Adrenal gland (tissue), 5 donors: ENCODE data around the gene GPR158.

Experiments used
- POLR2A ChIP-seq, 2 donors: fragments of 450-650 bp; IDR thresholded peaks; one replicate each; pipeline ENCODE4 v1.6.1; 2017; ENCODE audit warnings: antibody characterized with exemption in 2 of 2, mild to moderate bottlenecking in 2 of 2, moderate library complexity in 1 of 2
- TF ChIP-seq, protein P1 (sequence below), 6 experiments: fragments of 450-650 bp in 4 of 6; fragments of 200-600 bp in 2 of 6; sonication (generic) in 1 of 6; IDR thresholded peaks; 1 replicate in 5 of 6; 2 replicates in 1 of 6; pipeline versions ENCODE4 v1.5.1 to v1.8.0; 2016 to 2021; ENCODE audit warnings: antibody characterized with exemption in 6 of 6, mild to moderate bottlenecking in 2 of 6, moderate library complexity in 1 of 6
- donor health status: DM: no; HTN: no; CAD: no.

DNA sequence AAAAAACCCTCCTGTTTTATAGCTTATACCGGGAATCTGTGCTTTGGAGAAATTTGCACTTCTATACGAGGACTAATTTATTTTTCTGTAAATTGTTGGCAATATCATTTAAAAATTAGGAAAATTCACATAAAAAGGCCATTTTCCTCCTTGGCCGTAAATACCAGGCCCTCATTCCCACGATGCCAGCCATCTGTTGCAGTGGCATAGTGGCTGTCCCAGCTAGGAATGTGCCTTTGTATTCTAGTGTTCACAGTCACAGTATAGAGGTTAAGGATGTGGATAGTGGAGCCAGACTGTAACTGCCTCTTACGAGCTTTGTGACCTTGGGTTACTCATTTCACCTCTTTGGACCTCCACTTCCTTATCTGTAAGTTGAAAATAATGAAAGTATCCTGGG is 312.5 kb downstream of the GPR158 start:
- TF ChIP-seq, protein P1, sequence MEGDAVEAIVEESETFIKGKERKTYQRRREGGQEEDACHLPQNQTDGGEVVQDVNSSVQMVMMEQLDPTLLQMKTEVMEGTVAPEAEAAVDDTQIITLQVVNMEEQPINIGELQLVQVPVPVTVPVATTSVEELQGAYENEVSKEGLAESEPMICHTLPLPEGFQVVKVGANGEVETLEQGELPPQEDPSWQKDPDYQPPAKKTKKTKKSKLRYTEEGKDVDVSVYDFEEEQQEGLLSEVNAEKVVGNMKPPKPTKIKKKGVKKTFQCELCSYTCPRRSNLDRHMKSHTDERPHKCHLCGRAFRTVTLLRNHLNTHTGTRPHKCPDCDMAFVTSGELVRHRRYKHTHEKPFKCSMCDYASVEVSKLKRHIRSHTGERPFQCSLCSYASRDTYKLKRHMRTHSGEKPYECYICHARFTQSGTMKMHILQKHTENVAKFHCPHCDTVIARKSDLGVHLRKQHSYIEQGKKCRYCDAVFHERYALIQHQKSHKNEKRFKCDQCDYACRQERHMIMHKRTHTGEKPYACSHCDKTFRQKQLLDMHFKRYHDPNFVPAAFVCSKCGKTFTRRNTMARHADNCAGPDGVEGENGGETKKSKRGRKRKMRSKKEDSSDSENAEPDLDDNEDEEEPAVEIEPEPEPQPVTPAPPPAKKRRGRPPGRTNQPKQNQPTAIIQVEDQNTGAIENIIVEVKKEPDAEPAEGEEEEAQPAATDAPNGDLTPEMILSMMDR (IDR thresholded peaks at IDR 0.05): no peak
- no peak for TF ChIP-seq POLR2A (IDR thresholded peaks at IDR 0.05)
